Measurements from ENCODE around the gene CMTM2. TPM values are rescaled to one million over a fixed set of nuclear protein-coding genes. Genes with fewer than 3 reads are reported as not detected.
"Not testable (repeated sequence)": the region's sequence is repeated elsewhere in the genome, so short reads cannot be mapped to it uniquely, and the experiment has no call there.

The CMTM2 gene
- total and polyA plus RNA-seq, 11 donors = 0.52 TPM; not detected in 10

DNA sequence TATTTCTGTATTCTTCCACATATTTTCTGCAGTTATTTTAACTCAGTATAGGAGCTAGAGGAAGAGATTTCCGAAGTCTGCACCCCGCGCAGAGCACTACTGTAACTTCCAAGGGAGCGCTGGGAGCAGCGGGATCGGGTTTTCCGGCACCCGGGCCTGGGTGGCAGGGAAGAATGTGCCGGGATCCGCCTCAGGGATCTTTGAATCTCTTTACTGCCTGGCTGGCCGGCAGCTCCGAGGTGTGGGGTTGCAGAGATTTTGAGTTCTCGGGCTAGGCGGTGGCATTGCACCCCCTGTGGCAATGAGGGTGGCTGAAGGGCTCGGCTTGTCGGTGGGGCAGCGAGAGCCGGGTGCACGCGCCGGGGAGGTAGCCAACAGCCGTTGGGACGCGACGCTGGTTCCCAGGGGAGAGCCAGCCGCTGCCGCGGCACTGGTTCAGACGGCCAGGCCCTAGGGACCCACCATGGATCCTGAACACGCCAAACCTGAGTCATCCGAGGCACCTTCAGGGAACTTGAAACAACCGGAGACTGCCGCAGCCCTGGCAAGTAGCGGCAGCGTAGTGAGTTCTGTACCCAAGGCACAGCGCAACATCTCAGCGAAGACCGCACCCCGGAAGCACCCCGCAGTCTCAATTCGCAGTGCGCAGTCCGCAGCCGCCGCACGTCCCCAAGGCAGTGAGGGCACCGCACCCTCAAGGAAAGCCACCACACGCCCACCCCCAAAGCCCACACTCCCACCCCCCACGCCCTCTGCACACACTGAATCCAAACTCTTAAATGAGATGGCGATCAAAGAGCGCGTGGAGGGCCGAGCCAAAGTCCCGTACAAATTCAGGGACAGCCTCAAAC, 13.0 kb upstream of the CMTM2 start, which contains the start of gene CMTM1:
TSS of gene CMTM1 (plus strand) at position 389 of the 851 bp plus-strand sequence. CDS start at position 464, 75 bp downstream.
- ATAC-seq (no peak), DNase-seq (no peak)
- peaks cover 0 to 53% (median 29%) of the 10 kb centered on the region in 9 donors for H3K36me3 ChIP-seq
- no peaks in the 10 kb centered on the region for H3K9me3 ChIP-seq
- H3K4me3 ChIP-seq = no peak within 1 kb of the TSS
- WGBS, 4 donors = 91 to 96% (median 94%) methylated on average over 43 to 54 of the region's 54 CpGs
- TF ChIP-seq, protein P1, sequence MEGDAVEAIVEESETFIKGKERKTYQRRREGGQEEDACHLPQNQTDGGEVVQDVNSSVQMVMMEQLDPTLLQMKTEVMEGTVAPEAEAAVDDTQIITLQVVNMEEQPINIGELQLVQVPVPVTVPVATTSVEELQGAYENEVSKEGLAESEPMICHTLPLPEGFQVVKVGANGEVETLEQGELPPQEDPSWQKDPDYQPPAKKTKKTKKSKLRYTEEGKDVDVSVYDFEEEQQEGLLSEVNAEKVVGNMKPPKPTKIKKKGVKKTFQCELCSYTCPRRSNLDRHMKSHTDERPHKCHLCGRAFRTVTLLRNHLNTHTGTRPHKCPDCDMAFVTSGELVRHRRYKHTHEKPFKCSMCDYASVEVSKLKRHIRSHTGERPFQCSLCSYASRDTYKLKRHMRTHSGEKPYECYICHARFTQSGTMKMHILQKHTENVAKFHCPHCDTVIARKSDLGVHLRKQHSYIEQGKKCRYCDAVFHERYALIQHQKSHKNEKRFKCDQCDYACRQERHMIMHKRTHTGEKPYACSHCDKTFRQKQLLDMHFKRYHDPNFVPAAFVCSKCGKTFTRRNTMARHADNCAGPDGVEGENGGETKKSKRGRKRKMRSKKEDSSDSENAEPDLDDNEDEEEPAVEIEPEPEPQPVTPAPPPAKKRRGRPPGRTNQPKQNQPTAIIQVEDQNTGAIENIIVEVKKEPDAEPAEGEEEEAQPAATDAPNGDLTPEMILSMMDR (IDR thresholded peaks at IDR 0.05) = no peak
- no peak for TF ChIP-seq POLR2A (IDR thresholded peaks at IDR 0.05)
- H3K27ac ChIP-seq = no peak within 1 kb of the TSS
- no peaks in the 10 kb centered on the region for H3K27me3 ChIP-seq
- H3K4me1 ChIP-seq = peaks cover 0 to 18% (median 0%) of the 10 kb centered on the region in 12 donors
- intact Hi-C loops (cut with DNase I) = no loop called here

DNA sequence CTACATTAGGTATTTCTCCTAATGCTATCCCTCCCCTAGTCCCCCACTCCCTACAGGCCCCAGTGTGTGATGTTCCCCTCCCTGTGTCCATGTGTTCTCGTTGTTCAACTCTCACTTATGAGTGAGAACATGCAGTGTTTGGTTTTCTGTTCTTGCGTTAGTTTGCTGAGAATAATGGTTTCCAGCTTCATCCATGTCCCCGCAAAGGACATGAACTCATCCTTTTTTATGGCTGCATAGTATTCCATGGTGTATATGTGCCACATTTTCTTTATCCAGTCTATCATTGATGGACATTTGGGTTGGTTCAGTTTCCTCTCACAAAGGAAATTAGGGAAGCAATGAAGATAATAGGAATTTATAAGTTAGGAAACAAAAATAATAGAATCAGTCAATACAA, 12.0 kb upstream of the CMTM2 start:
- Histone ChIP-seq H3K36me3 (peaks cover 0 to 45% (median 24%) of the 10 kb centered on the region in 9 donors), H3K4me1 (peaks cover 0 to 11% (median 0%) of the 10 kb centered on the region in 12 donors)
- H3K4me3 ChIP-seq; H3K27ac ChIP-seq; intact Hi-C loops (cut with DNase I); ATAC-seq; DNase-seq; H3K9me3 ChIP-seq; H3K27me3 ChIP-seq: not testable (repeated sequence)
- 90 to 97% (median 94%) methylated on average over 3 of the region's 3 CpGs for WGBS, 4 donors

DNA sequence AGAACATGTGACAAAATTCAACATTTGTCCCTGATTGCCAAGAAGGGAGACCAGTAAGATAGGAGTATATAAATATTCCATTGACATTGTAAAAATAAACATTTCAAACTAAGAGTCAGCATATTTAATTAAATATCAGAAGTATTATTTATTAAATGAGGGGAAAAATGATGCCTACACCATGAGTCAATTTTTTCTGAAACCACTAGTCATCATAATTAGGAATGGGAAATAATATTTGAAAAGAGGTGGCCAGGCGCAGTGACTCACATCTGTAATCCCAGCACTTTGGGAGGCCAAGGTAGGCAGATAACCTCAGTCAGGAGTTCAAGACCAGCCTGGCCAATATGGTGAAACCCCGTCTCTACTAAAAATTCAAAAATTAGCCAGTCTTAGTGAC, 10.9 kb upstream of the CMTM2 start:
- Histone ChIP-seq H3K4me3 (no peak overlapping the region), H3K27ac (no peak overlapping the region), H3K36me3 (peaks cover 0 to 42% (median 20%) of the 10 kb centered on the region in 9 donors), H3K4me1 (peaks cover 0 to 11% (median 0%) of the 10 kb centered on the region in 12 donors), H3K9me3 (no peaks in the 10 kb centered on the region), H3K27me3 (no peaks in the 10 kb centered on the region)
- DNase-seq (no peak), ATAC-seq (no peak)
- TF ChIP-seq POLR2A (IDR thresholded peaks at IDR 0.05) = no peak
- TF ChIP-seq, protein P1 (IDR thresholded peaks at IDR 0.05) = no peak
- intact Hi-C loops (cut with DNase I) = no loop called here
- 91 to 100% (median 97%) methylated on average over 2 of the region's 2 CpGs for WGBS, 4 donors

DNA sequence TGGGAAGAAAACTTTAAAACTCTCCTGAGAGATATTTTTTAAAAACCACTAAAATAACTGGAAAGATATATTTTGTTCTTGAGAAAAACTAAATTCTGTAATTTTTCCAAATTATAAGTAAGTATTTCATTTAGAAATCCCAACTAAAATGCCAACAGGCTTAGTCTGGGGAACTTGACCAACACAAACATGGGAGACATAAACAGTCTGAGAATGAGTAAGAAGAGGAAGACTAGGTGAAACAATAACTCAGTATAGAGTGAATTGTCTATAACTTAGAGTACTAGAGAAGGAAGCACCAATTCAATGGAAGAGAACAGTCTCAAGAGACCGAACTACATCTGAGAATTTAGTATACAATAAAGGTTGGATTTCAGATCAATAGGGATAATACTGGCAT, 10.1 kb upstream of the CMTM2 start:
- no peak overlapping the region for H3K27ac ChIP-seq
- H3K36me3 ChIP-seq = peaks cover 0 to 34% (median 15%) of the 10 kb centered on the region in 9 donors
- H3K27me3 ChIP-seq = no peaks in the 10 kb centered on the region
- no peak for ATAC-seq
- H3K9me3 ChIP-seq = no peaks in the 10 kb centered on the region
- intact Hi-C loops (cut with DNase I) = no loop called here
- H3K4me1 ChIP-seq = peaks cover 0 to 11% (median 0%) of the 10 kb centered on the region in 12 donors
- WGBS, 4 donors = 98 to 100% (median 99%) methylated on average over 1 of the region's 1 CpG
- no peak for DNase-seq
- TF ChIP-seq, protein P1 (IDR thresholded peaks at IDR 0.05) = no peak
- no peak for TF ChIP-seq POLR2A (IDR thresholded peaks at IDR 0.05)
- no peak overlapping the region for H3K4me3 ChIP-seq

All from heart left ventricle (tissue), 16 donors.